Measurements from ENCODE around the gene CDK6. TPM values are rescaled to one million over a fixed set of nuclear protein-coding genes. Genes with fewer than 3 reads are reported as not detected.

The CDK6 gene
- total and polyA plus RNA-seq, 2 of the 8 experiments (the other 6 are each of a cell fraction or from before 2014, with no cell fraction given) = 5.9 to 18.9 TPM

GRCh38 chr7:92653136-92653535, 183.2 kb downstream of the CDK6 start:
- Histone ChIP-seq H3K23me2 (ENCODE audit: low read depth, low read length) (no peaks in the 10 kb centered on the region), H3K79me1 (ENCODE audit: low read depth, low read length) (no peaks in the 10 kb centered on the region), H3K23ac (ENCODE audit: insufficient read length) (no peak overlapping the region), H3K18ac (ENCODE audit: extremely low read depth, low read length) (no peak overlapping the region), H3K9me3 (ENCODE audit: insufficient read depth in 2 of 2, low read depth in 1 of 2, low read length in 1 of 2) (no peaks in the 10 kb centered on the region), H2BK120ac (replicated peaks; ENCODE audit: low read depth, low read length) (no peak overlapping the region), H2BK20ac (ENCODE audit: low read length) (no peak overlapping the region), H3K9ac (replicated peaks in 1 of 4; ENCODE audit: extremely low read depth in 1 of 4, low read depth in 3 of 4, low read length in 3 of 4) (no peak overlapping the region), H2AFZ (ENCODE audit: low read length) (no peak overlapping the region), H4K91ac (replicated peaks; ENCODE audit: insufficient read length, low read length) (no peak overlapping the region), H4K8ac (ENCODE audit: extremely low read depth, insufficient read depth, low read length) (no peak overlapping the region), H4K20me1 (replicated peaks in 1 of 2; ENCODE audit: control insufficient read depth in 1 of 2, insufficient read depth in 2 of 2, low read length in 2 of 2) (no peaks in the 10 kb centered on the region), H2AK5ac (ENCODE audit: low read depth, low read length) (no peak overlapping the region), H2BK5ac (ENCODE audit: low read depth, low read length) (no peak overlapping the region), H4K5ac (ENCODE audit: insufficient read length, low read depth, low read length) (no peak overlapping the region), H3K14ac (ENCODE audit: insufficient read length) (no peak overlapping the region), H3K79me2 (ENCODE audit: control insufficient read depth in 1 of 2, insufficient read depth in 2 of 2, low read length in 2 of 2) (no peaks in the 10 kb centered on the region), H3K27ac (ENCODE audit: low read depth, low read length) (no peak overlapping the region), H3K4me3 (ENCODE audit: extremely low read depth in 1 of 4, insufficient read depth in 2 of 4, low read depth in 3 of 4, low read length in 4 of 4) (no peak overlapping the region), H3K56ac (replicated peaks; ENCODE audit: insufficient read length, low read depth, low read length) (no peak overlapping the region), H2BK12ac (ENCODE audit: low read depth, low read length) (no peak overlapping the region), H3K4ac (replicated peaks; ENCODE audit: insufficient read length, low read depth, low read length) (no peak overlapping the region), H2BK15ac (ENCODE audit: low read length) (no peak overlapping the region), H3K27me3 (replicated peaks in 1 of 4; ENCODE audit: control insufficient read depth in 3 of 4, extremely low read depth in 1 of 4, insufficient read depth in 3 of 4, low read length in 3 of 4) (no peaks in the 10 kb centered on the region), H3K36me3 (ENCODE audit: control insufficient read depth in 2 of 4, insufficient read depth in 4 of 4, low read length in 3 of 4) (no peaks in the 10 kb centered on the region), H3K4me2 (ENCODE audit: insufficient read depth in 1 of 2, low read depth in 2 of 2, low read length in 2 of 2) (no peak overlapping the region), H3K4me1 (replicated peaks in 1 of 4; ENCODE audit: control insufficient read depth in 3 of 4, insufficient read depth in 4 of 4, low read length in 3 of 4) (no peaks in the 10 kb centered on the region)
- TF ChIP-seq KDM1A (IDR thresholded peaks at IDR 0.05; ENCODE audit: borderline replicate concordance, low read length) (no peak), BRCA1 (IDR thresholded peaks at IDR 0.05; ENCODE audit: low read depth, low read length) (no peak), TAF1 (IDR thresholded peaks at IDR 0.05; ENCODE audit: low read depth, low read length) (no peak), PHF8 (conservative IDR thresholded peaks at IDR 0.05; ENCODE audit: low read depth, low read length) (no peak), TCF12 (IDR thresholded peaks at IDR 0.05; ENCODE audit: low read depth, low read length) (no peak), SRF (IDR thresholded peaks at IDR 0.05; ENCODE audit: low read depth, low read length) (no peak), TBP (IDR thresholded peaks at IDR 0.05; ENCODE audit: low read depth, low read length) (no peak), RAD21 (IDR thresholded peaks at IDR 0.05 in 1 of 2, conservative IDR thresholded peaks at IDR 0.05 in 1 of 2; ENCODE audit: low read depth in 2 of 2, low read length in 2 of 2) (no peak)
- no peak for FAIRE-seq
- 89% methylated on average over 4 of the region's 4 CpGs; no CpG with 5 or more reads in 1 of the 2 experiments for WGBS, 2 experiments (ENCODE audit: extremely low coverage in 1 of 2, insufficient coverage in 1 of 2, insufficient read length in 1 of 2, insufficient replicate concordance in 2 of 2, low coverage in 1 of 2, low lambda C conversion rate in 2 of 2, missing lambda C conversion rate in 1 of 2)
- POLR2A ChIA-PET (ENCODE audit: partially characterized antibody) = no interaction called here
- CTCF ChIA-PET (ENCODE audit: partially characterized antibody) = interaction anchor here (1.4 kb wide), 1 partner anchor 14 kb away, joined by 4 read pairs; no protein-coding TSS in a partner anchor
- DNase-seq (ENCODE audit: low read depth in 1 of 2, low spot score in 2 of 2) = no peak

Data from H1 (cell line).